HG03025 (cell line): ENCODE results near the gene C2CD2.
A peak's percentile ranks its signal among the peaks of the same experiment; 100 is the strongest.

Source experiments
- ATAC-seq: cut with Tn5 transposase; IDR thresholded peaks from one replicate; pipeline ENCODE4 v1.9.1; 2021; ENCODE audit warnings: mild to moderate bottlenecking, moderate library complexity; ENCODE audit not compliant: unreplicated experiment, low FRiP score

Gene C2CD2

DNA sequence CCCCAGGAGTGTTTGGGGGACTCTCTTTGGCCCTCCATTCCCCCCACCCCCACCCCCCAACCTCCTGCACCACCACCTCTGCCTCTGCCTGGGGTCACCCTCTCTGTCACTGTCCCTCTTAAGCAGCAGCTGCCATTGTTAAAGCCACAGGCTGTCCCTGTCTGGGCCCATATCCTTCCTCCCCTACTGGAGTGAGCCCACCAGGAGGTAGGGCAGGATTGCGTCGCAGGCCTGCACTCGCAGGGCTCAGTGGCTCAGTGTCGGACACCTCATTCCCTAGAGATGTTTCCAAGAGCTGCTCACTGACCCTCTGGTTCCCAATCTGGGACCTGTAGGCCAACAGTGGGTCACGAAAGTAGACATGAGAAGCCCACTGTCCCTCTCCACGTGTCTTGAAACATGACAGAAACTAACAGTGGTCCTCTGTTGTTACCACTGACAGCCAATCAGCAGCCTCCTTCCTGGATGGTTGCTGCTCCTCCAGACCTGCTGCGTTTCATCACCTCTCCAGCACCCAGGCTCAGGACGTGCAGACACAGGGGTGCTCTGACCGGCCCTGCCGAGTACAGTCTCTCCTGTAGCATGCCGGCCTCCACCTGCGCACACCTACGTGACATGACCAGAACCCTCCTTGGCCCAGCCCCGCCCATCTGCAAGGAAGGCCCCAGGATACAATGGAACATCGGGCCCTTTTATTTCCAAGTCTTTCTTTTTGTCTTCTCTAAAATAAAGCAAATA is 82.4 kb downstream of the C2CD2 start:
- ATAC-seq = no peak

DNA sequence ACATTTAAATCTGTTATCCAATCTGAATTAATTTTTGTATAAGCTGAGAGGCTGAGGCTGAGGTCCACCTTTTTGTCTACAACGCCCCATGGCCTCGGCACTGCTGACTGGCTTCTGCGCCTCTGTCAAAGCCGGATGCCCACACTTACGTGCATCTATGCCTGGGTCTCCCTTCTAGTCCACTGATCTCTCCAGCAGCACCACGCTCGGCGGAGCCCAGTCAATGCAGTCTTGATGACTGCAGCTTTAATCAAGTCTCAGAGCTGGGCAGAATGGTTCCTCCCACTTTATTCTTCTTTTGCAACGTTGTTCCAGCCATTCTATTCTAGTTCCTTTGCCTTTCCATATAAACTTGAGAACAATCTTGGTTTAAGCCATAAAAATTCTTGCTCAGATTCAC is 84.0 kb downstream of the C2CD2 start:
- no peak for ATAC-seq

DNA sequence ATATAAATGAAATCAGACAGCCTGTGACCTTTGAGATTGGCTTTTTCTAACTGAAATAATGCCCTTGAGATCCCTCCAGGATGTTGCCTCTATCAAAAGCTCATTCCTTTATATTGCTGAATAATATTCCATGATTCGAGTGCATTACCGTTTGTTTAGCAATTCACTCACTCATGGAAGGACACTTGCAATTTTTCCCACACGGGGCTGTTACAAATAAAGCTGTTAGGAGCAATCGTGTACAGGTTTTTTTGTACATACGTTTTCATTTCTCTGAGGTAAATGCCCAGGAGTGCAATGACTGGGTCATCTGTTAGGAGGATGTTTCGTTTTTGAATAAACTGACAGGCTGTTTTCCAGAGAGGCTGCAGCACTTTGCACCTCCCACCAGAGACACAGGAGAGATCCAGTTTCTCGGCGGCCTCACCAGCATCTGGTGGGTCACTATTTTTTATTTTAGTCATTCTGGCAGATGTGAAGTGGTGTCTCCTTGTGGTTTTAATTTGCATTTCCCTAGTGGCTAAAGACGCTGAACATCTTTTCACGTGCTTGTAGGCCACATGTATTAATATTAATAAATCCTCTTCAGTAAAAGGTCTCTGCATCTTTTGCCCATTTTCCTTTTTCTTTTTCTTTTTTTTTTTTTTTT is 85.6 kb downstream of the C2CD2 start:
- ATAC-seq = peak; percentile 41

DNA sequence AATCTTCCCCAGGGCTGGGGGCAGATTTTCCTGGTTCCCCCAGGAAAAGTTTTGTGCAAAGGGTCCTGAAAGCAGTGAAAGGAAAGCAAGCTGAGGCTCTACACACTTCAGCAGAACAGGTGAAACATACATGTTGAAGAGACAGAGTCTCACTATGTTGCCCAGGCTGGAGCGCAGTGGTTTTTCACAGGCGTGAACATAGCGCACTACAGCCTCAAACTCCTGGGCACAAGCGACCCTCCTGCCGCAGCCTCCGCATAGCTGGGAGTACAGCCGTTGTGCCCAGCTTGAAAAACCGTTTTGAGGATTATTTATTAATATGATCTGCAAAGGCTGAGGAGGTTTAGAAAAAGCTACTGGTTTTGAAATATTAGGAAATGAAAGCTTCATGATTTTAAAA is 86.5 kb downstream of the C2CD2 start:
- no peak for ATAC-seq

DNA sequence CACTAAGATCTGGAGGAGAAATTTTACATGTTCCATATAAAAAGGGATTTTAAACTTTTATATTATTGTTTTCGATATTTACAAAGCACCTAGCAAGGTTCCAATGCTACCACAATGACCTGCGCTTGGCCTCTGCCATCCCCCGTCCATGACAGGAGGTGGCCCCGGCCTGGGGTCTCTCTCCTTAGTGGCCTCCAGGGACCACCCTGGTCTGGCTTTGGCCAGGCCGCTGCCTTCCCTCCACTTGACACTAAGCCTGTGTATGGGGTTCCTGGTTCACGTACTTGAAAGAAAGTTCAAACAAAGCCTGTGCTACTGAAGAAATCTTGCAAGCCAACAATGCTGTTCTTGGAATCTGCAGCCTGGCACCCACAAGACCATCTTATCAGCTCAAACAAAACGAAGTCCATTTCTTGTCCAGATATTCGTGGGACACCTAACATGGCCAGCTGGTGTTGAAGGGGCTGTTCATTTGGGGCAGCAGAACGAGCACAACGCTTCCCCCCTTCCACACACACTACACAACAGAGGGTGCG is 87.5 kb downstream of the C2CD2 start:
- no peak for ATAC-seq

DNA sequence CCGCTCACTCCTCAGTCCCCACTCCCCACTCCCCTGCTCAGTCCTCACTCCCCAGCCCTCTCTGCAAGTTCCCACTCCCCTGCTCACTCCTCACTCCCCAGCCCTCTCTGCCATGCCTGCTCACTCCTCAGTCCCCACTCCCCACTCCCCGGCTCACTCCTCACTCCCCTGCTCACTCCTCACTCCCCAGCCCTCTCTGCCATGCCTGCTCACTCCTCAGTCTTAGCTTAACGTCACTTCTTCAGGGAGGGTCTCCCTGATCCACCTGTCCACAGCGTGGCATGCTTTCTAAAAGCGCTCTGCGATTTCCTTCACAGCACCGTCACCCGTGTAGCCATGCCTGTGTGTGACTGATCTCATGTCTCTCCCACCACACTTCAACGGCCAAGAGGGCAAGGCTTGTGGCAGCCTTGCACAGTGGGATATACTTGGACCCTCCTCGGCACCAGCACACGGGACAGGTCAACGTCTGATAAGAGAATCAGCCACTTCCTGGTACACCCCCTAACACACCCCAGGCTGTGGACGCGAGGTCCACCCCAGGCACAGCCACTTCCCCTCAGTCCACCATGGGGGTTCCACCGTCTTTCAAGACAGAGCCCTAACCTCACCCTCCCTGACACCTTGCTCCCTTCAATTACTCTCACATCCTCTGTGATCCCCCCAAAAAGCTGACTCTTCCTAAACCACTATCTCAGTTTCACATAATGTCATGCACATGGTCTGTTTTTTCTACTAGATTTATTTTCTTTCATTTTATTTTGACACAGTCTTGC is 88.6 kb downstream of the C2CD2 start:
- no peak for ATAC-seq

DNA sequence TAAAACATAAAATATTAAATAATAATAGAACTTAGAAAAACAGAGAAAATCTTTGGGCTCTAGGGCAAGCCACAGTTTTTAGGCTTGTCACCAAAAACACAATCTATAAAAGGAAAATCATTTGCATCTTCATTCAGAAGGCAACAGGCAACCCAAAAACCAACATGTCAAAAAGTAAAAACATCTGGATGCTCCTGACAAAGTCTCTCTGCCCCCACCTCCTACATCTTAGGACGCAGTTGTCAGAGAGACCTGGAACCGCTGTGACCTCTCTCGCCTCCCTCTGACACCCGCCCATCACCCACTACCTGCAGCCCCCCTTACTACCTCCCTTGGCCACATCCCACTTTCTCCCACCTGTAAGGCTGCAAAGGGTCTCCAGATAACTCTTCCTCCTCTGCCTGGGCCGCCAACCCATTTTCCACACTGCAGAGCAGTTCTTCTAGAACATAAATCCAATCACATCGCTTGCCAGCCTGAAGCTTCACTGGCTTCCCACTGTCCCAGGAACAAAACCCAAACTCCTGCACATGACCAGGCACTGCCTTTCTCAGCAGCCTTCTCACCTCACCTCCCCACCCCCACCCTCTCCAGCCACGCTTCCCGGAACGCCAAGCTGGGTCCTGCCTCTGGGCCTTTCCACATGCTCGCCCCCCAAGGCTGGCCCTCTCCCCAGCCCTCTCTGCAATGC is 89.4 kb downstream of the C2CD2 start:
- no peak for ATAC-seq

DNA sequence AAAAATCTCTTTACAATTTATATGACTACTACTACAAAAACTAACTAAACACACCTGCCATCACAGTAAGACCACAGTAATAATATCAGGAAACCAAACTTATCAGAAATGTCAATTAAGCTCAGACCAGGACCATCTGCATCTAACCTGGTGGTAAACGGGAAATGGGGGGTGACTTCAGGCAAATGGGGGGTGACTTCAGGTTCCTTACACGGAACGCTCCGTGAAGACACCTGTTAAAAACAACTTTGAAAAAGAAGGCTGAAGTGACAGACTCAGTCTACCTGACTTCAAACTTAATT is 90.4 kb downstream of the C2CD2 start:
- no peak for ATAC-seq

DNA sequence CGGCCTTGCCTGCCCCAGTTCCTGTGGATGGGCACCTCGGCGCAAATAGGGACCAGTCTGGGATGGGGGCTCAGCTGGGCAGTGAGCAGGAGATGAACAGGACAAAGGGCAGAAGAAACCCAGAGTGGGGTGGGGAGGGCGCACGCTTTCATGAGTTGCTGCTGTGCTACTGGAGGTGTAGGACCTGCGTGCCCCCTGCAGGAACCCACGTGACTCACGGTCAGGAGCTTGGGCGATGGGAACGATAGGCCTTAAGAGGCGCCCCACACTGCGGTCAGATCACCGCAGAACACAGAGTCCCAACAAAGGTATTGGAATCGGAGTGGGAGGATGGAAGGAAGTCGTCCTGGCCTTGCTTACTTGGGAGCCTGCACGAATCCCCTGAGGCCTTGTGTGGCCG is 91.8 kb downstream of the C2CD2 start:
- no peak for ATAC-seq

DNA sequence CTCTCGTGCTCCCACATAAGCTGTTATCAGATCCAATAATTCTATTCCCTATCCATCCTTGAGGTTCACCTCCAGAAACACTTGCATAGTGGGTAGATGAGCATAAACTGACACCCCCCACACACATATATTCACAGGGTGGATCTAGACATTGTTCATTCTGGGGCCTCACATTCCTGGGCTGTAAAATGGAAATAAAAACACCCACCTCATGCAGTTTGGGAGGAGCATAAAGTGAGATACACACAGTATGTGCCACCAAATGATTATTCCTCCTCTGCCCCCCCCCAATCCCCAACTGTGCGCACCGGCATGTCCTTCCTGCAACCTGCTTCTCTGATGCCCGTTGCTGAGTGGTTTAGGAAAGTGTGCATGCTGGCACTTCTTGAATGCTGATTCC is 92.6 kb downstream of the C2CD2 start:
- no peak for ATAC-seq

DNA sequence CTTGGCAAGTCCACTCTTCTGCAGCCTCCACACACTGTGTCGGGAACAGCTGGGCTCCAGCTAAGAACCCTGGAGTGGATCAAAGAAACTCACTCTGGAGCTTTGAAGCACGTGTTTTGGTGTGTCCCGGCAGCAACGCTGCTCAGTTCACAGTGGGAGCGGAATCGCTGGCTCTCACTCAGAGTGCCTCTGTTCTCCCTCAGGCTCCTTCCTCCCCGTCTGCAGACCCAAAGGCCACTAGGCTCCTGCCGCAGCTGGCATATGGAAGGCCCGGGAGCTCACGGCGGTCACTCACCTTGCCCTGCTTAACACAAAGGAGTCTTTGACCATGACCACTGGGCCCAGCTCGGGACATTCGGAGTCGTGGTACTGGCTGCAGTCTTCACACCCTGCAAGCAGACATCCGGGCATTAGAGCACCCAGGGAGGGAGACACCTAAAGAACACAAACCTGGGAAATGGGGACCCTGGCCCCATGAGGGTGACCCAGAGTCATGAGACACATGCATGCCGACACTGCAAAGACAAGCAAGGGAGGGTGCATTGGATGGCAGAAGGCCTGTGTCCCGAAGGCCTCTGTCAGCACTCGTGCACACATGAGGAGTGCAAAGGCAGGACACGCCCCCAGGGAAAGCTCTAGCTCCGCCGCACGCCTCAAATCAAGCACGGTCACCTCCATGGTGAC is 94.4 kb downstream of the C2CD2 start:
- no peak for ATAC-seq

DNA sequence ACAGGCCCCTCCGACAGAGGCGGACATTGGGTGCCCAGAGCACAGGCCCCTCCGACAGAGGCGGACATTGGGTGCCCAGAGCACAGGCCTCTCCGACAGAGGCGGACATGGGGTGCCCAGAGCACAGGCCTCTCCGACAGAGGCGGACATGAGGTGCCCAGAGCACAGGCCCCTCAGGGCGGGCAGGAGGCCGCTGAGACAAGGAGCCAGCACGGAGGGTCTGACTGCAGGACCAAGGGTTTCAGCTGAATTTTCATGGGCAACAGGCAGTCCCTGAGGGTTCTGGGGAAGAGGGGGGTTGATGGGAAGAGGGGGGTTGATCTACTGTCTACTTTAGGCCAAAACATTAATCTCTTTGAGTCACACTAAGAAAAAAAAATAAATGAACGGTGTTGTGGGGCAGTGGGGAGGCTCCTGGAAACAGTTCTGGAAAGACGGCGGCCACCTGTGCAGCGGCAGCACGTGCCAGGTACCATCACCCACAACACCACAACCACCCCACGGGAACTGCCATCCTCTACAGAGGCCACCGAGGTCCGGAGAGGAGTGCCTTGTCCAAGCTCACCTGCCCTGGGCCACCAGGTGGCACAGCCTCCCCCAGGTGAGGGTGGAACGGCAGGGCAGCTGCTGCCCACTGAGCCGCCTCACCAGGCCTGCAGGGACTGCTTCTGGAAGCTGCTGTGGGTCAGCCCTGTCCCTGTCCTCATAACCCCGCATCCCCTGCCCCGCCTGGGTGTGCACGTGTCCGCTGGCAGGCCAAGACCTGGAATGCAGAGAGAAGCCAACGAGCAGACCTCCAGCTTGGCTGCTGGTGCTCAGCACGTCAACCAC is 95.1 kb downstream of the C2CD2 start:
- ATAC-seq = no peak

DNA sequence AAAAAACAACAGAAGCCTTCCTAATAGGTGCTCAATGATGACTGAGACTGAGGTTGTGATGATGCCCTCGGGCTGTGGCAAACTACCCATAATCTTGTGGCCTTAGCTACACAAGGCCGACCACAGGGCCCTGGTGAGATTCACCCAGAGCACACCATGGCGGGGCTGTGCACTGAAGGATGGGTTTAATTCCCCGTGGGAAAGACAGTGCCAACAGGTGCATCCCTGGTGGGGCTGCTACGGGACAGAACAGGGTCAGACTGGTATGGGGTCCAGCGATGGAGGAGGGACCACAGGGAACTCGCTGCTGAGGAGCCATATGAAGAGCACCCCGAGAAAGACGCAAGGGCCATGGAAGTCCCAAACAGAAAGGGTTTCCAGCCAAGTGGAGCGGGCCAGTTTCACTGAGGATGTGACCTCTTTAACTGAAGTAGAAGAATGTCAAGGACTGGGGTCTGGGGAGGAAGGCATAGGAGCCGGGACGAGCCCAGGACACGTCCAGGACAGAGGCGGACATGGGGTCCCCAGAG is 96.0 kb downstream of the C2CD2 start:
- no peak for ATAC-seq

DNA sequence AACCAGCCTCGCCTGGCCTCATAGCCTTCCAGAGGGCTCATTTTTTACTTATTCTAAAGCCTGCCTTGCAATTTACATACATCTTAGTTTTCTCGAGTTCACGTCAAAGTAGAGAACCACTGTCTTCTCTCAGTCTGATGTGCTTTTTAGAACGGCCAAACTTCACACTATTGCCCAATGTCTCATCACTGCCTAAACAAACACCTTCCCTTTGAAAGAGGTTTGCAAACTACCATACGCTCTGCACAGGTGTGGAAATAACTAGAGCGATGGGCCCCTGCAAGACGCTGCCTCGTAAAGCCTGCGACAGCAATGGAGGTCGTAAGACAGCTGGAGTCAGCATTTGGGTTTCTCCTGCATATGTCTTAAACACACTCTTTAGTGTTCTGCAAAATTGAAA is 97.2 kb downstream of the C2CD2 start:
- ATAC-seq = no peak

DNA sequence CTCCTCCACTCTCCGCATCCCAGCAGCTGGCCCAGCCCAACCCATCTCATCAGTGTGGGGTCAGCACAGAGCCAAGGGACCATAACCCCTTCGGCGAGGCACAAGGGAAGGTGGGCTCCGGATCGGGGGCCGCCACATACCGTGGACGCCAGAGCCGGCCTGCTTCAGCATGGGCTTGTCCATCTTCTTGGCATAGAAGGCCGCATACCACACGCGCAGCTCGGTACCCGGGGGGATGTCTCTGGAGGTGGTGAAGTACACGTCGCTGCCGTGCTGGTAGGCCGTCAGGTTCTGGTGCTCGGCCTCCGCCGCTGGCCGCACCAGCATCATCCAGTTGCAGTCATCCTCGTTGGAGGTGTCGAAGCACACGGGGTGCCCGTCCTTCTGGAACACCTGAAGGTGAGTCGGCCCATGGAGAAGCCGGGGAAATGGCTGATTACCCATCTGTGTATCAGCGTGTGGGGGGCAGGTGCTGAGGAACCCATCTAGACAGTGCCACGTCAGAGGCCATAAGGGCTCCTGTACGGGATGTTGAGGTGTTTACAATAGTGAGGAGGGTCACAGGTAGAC is 99.3 kb downstream of the C2CD2 start:
- ATAC-seq = no peak

DNA sequence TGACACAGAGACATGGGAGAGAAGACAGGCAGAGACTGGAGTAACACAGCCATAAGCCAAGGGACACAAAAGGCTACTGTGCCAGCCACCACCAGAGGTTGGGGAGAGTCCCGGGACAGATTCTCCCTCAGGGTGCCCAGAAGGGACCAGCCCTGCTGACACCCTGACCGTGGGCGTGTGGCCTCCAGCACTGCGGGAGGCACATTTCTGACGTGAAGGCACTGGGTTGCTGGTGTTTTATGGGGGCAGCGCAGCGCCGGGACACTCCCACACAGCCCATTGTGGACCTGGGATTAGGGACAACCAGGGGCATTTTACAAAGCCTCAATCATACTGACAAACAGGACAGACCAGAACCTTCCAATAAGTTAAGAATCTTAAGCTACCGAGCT is 100.9 kb downstream of the C2CD2 start:
- ATAC-seq = no peak

DNA sequence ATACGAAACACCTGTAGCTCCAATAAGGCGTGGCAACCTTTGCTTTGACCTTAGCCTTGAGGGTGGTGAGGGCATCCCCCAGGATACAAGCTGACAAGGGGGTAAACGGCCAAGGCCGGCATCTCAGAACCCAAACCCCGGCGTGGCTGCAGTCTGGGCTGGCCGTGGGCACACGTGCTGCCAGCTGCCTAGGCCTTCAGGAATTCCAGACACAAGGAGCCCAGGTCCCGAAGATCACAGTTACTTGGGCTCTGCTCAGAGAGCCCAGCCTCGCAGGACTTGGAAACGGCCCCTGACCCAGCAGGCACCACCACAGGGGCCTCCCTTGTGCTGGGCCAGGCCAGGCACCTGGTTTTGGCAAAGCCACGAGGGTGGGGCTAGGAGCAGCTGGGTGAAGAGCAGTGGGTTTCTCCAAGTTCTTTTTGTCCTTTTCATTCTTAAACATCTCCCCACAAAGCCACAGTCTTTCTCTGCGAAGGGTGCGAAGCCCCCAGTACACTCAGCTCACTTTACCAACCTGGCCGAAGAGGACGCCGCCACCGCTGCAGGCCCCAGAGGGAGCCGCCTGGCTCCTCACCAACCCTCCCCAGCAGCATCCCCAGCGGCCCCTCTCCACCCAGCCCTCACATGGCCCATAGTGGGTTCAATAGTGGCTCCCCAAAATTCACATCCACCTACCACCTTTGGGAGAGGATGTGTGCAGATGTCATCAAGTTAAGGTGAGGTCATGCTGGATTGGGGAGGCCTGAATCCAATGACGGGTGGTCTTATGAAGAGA is 101.5 kb downstream of the C2CD2 start:
- ATAC-seq = no peak

DNA sequence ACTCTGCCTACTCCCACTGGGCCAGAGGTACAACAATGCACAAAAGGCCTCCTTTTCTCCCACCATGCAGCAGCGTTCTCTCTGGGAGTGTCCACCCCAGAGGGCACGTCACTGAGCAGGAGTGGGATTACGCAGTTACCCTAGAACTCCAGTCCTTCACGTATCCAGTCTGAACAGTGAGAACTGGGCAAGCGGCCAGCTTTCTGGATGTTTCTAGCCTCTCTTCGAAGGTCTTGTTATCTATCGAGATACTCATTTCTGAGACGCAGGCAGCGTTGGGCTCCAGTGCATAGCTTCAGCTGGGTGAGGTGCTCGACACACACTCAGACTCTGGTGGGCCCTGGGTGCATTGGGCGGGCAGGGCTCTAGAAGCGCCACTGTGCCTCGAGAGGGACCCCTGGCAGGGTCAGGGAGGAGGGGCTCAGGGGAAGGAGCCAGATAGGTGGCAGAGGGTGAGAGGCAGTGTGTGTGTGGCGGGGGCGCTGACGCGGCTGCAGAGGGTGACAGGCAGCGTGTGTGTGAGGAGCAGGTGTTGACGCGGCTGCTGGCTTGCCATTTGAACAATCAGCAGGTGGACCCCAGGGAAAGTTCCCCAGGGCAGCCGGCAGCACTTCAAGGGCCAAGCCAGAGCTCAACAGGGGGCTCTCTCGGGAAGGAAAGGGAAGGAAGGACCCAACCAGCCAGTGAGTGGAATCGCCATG is 102.6 kb downstream of the C2CD2 start:
- no peak for ATAC-seq
